SU-DHL-6 (cell line): ENCODE results near the gene SVOPL.

Experiments used
- H2AFZ ChIP-seq: fragments of 200-600 bp; sonication (generic); 2 replicates; pipeline ENCODE4 v1.6.1; 2014; ENCODE audit warnings: low read depth, mild to moderate bottlenecking, moderate library complexity, mixed read lengths, antibody characterized with exemption, low read length; ENCODE audit not compliant: severe bottlenecking
- H3F3A ChIP-seq: fragments of 200-600 bp; shearing (Covaris generic); 2 replicates; pipeline ENCODE4 v1.6.0; 2016; ENCODE audit warnings: antibody characterized with exemption, mild to moderate bottlenecking; ENCODE audit not compliant: insufficient read depth
- H3K27ac ChIP-seq: fragments of 200-600 bp; sonication (generic); 2 replicates; pipeline ENCODE4 v1.5.1; 2016; ENCODE audit warnings: low read depth, mild to moderate bottlenecking, low read length, moderate library complexity, mixed read lengths
- H3K27me3 ChIP-seq: fragments of 200-600 bp; sonication (generic), shearing (Covaris generic); 2 replicates; pipeline ENCODE4 v1.6.0; 2014; ENCODE audit warnings: mild to moderate bottlenecking, low read length
- H3K36me3 ChIP-seq: fragments of 200-600 bp; sonication (generic); 2 replicates; pipeline ENCODE4 v1.6.1; 2014; ENCODE audit warnings: mild to moderate bottlenecking, low read length, mixed read lengths
- H3K4me2 ChIP-seq: fragments of 300-600, 200-600 bp; shearing (Covaris generic), sonication (generic); 2 replicates; pipeline ENCODE4 v1.6.0; 2014; ENCODE audit warnings: low read length, low read depth, mild to moderate bottlenecking; ENCODE audit not compliant: poor library complexity, severe bottlenecking
- H3K4me3 ChIP-seq: fragments of 200-600 bp; sonication (generic); 2 replicates; pipeline ENCODE4 v1.5.1; 2014; ENCODE audit warnings: antibody characterized with exemption, low read length, mild to moderate bottlenecking, mixed read lengths; ENCODE audit not compliant: insufficient read depth, poor library complexity, severe bottlenecking
- H3K79me2 ChIP-seq: fragments of 200-600 bp; sonication (generic); 2 replicates; pipeline ENCODE4 v1.6.1; 2014; ENCODE audit warnings: mild to moderate bottlenecking, low read length, moderate library complexity; ENCODE audit not compliant: insufficient read depth
- H3K9ac ChIP-seq: fragments of 200-600 bp; sonication (generic); 2 replicates; pipeline ENCODE4 v1.7.0; 2014; ENCODE audit warnings: mild to moderate bottlenecking, low read length
- H3K9me2 ChIP-seq: fragments of 200-600 bp; sonication (generic); replicated peaks from 2 replicates; pipeline ENCODE4 v1.6.1; 2014; ENCODE audit warnings: low read length; ENCODE audit not compliant: insufficient read depth
- H3K9me3 ChIP-seq: fragments of 200-600 bp; sonication (generic); 2 replicates; pipeline ENCODE4 v1.6.1; 2014; ENCODE audit warnings: low read length, mixed read lengths; ENCODE audit not compliant: insufficient read depth
- H4K20me1 ChIP-seq: fragments of 200-600 bp; sonication (generic); 2 replicates; pipeline ENCODE4 v1.6.1; 2014; ENCODE audit warnings: low read depth, mild to moderate bottlenecking, antibody characterized with exemption, low read length, moderate library complexity, mixed read lengths
- EZH2phosphoT487 ChIP-seq: fragments of 200-600 bp; sonication (generic), shearing (Covaris generic); conservative IDR thresholded peaks from 2 replicates; pipeline ENCODE4 v1.6.1; 2018; ENCODE audit warnings: mild to moderate bottlenecking, antibody characterized with exemption, low read length, moderate library complexity, mixed read lengths
- TF ChIP-seq, protein P1 (sequence below): fragments of 200-600 bp; sonication (generic); IDR thresholded peaks from one replicate; pipeline ENCODE4 v1.5.1; 2017; ENCODE audit warnings: antibody characterized with exemption, mild to moderate bottlenecking, low read length, moderate library complexity; ENCODE audit not compliant: insufficient read depth, poor library complexity, severe bottlenecking

The SVOPL gene

DNA sequence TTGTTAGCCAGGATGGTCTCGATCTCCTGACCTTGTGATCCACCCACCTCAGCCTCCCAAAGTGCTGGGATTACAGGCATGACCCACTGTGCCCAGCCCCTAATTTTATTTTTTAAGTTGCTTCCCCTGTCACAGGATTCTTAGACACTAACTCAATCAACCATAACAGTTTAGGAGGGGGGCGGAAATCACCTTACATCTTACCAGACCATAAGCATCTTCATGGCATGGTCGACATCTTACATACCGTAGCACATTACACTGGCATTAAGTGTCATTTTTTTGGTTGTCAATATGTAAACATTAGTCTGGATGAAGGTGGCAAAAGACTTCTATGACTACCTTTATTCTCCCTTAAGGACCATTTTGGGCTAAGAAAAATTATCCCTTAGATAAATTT, 145.5 kb downstream of the SVOPL start:
- H3K27ac ChIP-seq: no peak overlapping the region
- H3K27me3 ChIP-seq: no peaks in the 10 kb centered on the region
- no peak overlapping the region for H3K9ac ChIP-seq
- no peak overlapping the region for H2AFZ ChIP-seq
- no peaks in the 10 kb centered on the region for H4K20me1 ChIP-seq
- no peaks in the 10 kb centered on the region for H3K9me2 ChIP-seq
- no peaks in the 10 kb centered on the region for H3K79me2 ChIP-seq
- H3F3A ChIP-seq: no peaks in the 10 kb centered on the region
- TF ChIP-seq, protein P1, sequence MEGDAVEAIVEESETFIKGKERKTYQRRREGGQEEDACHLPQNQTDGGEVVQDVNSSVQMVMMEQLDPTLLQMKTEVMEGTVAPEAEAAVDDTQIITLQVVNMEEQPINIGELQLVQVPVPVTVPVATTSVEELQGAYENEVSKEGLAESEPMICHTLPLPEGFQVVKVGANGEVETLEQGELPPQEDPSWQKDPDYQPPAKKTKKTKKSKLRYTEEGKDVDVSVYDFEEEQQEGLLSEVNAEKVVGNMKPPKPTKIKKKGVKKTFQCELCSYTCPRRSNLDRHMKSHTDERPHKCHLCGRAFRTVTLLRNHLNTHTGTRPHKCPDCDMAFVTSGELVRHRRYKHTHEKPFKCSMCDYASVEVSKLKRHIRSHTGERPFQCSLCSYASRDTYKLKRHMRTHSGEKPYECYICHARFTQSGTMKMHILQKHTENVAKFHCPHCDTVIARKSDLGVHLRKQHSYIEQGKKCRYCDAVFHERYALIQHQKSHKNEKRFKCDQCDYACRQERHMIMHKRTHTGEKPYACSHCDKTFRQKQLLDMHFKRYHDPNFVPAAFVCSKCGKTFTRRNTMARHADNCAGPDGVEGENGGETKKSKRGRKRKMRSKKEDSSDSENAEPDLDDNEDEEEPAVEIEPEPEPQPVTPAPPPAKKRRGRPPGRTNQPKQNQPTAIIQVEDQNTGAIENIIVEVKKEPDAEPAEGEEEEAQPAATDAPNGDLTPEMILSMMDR: no peak
- no peak for TF ChIP-seq EZH2phosphoT487
- no peak overlapping the region for H3K4me2 ChIP-seq
- peaks cover 31% of the 10 kb centered on the region for H3K9me3 ChIP-seq
- H3K4me3 ChIP-seq: no peak overlapping the region
- peaks cover 77% of the 10 kb centered on the region for H3K36me3 ChIP-seq

DNA sequence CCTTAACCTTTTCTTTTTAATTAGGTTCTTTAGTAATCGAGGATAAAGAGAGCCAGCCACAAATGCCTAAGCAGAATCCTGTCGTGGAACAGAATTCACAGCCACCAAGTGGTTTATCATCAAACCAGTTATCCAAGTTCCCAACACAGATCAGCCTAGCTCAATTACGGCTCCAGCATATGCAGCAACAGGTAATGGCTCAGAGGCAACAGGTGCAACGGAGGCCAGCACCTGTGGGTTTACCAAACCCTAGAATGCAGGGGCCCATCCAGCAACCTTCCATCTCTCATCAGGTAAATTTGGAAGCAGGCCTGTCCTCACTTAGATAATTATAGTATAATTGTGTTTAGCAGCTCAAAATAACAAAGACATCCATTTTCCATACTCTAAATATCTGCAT, 146.5 kb downstream of the SVOPL start:
- H3K36me3 ChIP-seq: peaks cover 80% of the 10 kb centered on the region
- no peak overlapping the region for H3K27ac ChIP-seq
- TF ChIP-seq, protein P1: no peak
- no peak for TF ChIP-seq EZH2phosphoT487
- H3K79me2 ChIP-seq: no peaks in the 10 kb centered on the region
- no peak overlapping the region for H2AFZ ChIP-seq
- H3F3A ChIP-seq: no peaks in the 10 kb centered on the region
- H4K20me1 ChIP-seq: no peaks in the 10 kb centered on the region
- no peak overlapping the region for H3K4me3 ChIP-seq
- H3K4me2 ChIP-seq: no peak overlapping the region
- H3K27me3 ChIP-seq: no peaks in the 10 kb centered on the region
- peaks cover 31% of the 10 kb centered on the region for H3K9me3 ChIP-seq
- no peak overlapping the region for H3K9ac ChIP-seq
- no peaks in the 10 kb centered on the region for H3K9me2 ChIP-seq

DNA sequence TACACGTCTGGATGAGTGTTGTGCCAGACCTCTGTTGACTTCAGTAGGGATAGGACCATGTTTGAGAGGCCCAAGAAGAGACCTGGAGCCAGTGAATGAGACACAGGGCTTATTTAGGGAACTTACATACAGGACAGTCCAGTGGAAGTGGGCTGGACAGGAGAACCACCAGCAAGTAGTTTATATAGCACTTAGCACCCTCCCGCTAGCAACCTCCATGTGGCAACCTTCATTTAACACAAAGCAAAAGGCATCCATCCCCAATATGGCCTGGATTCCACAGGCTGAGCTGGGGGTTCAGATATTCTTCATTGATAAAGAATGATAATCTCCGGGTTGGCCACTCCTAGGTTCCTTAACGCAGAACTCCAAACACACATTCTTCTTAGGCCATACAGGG, 147.4 kb downstream of the SVOPL start:
- Histone ChIP-seq H3K4me3 (no peak overlapping the region), H2AFZ (no peak overlapping the region), H3K9ac (no peak overlapping the region), H4K20me1 (no peaks in the 10 kb centered on the region), H3K27me3 (no peaks in the 10 kb centered on the region), H3K4me2 (no peak overlapping the region), H3F3A (no peaks in the 10 kb centered on the region), H3K36me3 (peaks cover 78% of the 10 kb centered on the region), H3K27ac (no peak overlapping the region), H3K9me3 (peaks cover 28% of the 10 kb centered on the region), H3K79me2 (no peaks in the 10 kb centered on the region), H3K9me2 (no peaks in the 10 kb centered on the region)
- no peak for TF ChIP-seq EZH2phosphoT487
- TF ChIP-seq, protein P1: no peak

DNA sequence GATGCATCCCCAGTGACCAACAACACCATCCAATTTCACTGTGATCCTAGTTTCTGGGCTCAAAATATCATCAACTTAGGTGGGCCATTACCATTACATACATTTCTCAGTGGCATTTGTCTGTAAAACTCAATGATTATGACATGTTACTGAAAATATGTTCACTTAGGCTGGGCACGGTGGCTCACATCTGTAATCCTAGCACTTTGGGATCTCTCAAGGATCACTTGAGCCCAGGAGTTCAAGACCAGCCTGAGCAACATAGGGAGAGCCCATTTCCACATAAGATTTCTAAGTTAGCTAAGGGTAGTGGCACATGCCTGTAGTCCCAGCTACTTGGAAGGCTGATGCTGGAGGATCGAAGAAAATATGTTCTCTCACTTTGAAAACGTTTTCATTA, 150.1 kb downstream of the SVOPL start:
- Histone ChIP-seq H3K9ac (no peak overlapping the region), H3K9me3 (peaks cover under 1% of the 10 kb centered on the region; the same call in 1 of the 2 replicates), H3K27ac (no peak overlapping the region), H3F3A (no peaks in the 10 kb centered on the region), H3K27me3 (no peaks in the 10 kb centered on the region), H3K4me3 (no peak overlapping the region), H3K9me2 (no peaks in the 10 kb centered on the region), H4K20me1 (no peaks in the 10 kb centered on the region), H3K4me2 (no peak overlapping the region), H3K79me2 (no peaks in the 10 kb centered on the region), H3K36me3 (peaks cover 59% of the 10 kb centered on the region), H2AFZ (no peak overlapping the region)
- TF ChIP-seq EZH2phosphoT487: no peak
- TF ChIP-seq, protein P1: no peak
